NCI-H1092 treated with DMSO at 0.1 percent for 48 hours (cell line): ENCODE data around the gene TARP.
"Not testable (repeated sequence)": the region's sequence is repeated elsewhere in the genome, so short reads cannot be mapped to it uniquely, and the experiment has no call there.

ENCODE experiments used
- DNase-seq: peaks from one replicate; lab custom pipeline; 2025; lab: John Stamatoyannopoulos, UW

Gene TARP

DNA sequence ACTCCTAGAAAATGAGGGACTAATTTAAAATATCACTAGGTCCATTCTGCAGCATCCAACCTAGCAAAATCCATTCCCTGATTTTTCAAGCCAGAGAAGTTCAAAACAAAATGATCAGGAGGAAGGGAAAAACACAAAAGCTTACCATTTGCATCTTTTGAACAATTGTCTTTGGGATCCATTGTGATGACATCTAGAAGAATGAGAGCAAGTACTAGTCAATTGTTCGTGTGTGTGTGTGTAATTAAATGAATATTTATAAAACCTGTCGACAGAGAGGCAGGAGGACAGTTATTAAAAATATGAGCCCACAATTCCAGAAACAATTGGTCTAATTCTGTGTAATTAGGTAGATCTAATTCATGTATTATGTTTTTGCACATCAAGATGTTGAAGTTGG is 11.4 kb downstream of the TARP start:
- not testable (repeated sequence) for DNase-seq

DNA sequence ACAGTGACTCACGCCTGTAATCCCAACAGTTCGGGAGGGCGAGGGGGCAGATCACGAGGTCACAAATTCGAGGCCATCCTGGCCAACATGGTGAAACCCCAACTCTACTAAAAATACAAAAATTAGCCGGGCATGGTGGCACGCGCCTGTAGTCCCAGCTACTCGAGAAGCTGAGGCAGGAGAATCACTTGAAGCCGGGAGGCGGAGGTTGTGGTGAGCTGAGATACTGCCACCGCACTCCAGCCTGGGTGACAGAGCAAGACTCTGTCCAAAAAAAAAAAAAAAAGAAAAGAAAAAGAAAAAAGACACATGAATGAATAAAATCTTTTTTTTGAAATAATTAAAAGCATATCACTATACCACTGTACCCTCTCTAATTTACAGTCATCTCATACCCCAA is 11.8 kb downstream of the TARP start:
- DNase-seq, result not testable (repeated sequence)

DNA sequence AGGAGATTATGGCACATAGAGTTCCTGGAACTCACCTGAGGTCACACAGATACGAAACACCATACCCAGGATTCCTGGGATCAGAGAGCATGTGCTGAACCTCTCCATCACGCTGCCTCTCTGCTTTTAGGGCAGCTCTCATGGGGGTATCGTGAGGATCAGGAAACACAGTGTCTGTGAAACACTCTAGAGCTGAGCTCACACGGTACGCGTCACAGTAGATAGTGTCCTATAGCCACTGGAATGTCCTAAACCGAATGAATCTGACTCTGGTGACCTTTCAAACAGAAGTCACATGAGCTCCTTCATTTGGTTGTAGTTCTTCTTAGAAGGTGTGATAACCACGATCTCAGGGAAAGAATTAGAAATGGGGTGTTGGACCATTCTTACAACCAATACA is 14.3 kb downstream of the TARP start:
- DNase-seq, result not testable (repeated sequence)

DNA sequence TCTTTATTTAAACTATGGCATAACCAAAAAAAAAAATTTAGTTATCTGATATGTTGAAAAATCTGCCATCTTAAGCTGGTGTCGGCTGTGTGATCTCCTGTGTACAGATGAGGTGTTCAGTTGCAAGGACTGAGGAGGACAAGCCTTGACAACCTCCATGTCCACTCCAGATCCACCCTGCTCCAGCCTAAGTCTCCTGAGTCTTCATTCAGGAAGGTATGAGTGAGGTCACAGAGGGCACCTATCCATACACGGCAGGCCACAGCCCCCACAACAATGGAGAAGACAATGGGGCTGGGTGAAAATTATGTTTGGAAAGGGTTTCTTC is 16.1 kb downstream of the TARP start:
- DNase-seq, result no peak

DNA sequence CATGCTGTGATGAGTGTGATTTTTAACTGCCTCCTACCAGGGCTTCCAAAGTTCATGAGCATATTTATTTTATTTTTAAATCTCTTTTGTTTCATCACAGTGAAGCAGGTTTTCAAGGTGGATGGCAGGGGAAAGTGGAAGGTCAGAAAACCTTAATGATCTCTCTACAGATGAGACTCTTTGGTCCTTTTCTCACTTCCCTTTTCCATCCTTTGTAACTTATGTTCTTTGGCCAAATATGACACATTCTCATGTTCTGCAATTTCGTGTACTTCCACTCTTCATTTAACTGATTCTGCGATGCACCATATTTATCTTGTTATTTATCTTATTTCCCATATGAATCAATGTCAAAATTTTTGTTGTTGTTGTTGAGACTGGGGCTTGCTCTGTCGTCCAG is 23.6 kb downstream of the TARP start:
- DNase-seq, result not testable (repeated sequence)

DNA sequence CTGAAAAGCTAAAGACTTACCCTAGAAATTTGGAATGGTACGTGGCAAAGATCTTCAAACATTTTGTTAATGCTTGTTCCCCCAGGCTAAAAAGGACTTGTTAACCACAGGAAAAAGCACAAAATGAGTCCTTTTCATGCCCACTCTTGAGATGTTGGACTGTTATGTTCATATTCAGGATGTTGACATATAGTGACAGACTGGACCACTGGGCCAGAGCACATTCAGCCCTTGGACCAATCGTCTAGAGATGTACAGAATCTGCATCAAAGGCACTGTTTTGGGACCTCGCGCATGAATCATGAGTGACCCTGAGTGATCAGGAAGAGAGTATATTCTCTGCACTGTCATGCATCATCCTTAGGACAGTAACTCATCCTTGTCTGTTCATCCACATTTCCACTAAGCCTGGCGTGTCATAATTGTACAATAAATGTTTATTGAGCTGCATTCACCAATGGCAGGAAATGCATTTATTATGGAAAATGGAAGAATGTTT is 25.3 kb downstream of the TARP start:
- no peak for DNase-seq

DNA sequence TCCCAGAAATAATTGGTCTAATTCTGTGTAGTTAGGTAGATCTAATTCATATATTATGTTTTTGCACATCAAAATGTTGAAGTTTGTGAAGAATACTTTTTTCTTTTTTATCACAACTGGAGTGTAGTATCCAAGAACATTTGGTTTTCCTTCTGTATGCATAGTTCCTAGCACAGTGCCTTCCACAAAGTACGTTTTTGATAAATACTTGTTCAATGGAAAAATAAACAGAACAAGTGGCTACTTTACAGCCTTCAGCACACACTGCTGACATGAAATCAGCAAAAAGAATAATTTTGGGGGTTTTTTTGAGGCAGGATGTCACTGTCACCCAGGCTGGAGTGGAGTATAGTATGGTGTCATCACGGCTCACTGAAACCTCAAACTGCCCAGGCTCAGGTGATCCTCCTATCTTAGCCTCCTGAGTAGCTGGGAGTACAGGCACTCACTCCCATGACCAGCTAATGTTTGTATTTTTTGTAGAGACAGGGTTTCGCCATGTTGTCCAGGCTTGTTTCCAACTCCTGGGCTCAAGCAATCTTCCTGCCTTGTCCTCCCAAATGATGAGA is 27.9 kb downstream of the TARP start:
- no peak for DNase-seq

DNA sequence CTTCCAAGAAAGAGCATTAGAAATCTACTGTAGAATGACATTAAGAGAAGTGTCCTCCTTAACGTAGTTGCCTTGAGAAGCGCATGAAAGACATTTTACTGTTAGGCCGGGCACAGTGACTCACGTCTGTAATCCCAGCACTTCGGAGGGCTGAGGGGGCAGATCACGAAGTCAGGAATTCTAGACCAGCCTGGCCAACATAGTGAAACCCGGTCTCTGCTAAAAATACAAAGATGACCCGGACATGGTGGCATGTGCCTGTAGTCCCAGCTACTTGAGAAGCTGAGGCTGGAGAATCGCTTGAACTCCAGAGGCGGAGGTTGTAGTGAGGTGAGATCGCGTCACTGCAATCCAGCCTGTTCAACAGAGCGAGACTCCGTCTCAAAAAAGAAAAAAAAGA is 28.9 kb downstream of the TARP start:
- no peak for DNase-seq

DNA sequence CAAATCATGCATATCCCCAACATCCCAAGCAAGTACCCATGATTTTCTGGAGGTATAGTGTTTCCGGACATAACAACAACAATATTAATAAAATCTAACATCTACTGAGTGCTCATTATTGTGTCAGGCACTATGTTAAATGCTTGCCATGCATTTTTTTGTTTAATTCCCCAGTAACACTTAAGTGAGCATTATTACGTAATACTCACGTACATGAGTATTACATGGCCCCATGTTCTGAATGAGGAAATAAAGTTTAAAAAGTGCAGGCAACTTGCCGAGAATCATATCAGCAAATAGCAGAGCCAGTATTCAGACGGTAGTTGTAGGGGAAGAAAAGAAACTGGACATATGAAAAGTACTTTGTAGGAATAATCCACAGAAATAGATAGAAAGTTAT is 30.1 kb downstream of the TARP start:
- DNase-seq, result not testable (repeated sequence)

DNA sequence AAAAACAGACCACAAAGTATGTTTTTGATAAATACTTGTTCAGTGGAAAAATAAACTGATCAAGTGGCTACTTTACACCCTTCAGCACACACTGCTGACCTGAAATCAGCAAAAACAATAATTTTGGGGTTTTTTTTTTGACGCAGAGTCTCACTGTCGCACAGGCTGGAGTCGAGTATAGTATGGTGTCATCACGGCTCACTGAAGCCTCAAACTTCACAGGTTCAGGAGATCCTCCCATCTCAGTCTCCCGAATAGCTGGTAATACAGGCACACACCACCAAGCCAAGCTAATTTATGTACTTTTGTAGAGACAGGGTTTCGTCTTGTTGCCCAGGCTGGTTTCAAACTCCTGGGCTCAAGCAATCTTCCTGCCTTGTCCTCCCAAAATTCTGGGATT is 30.6 kb downstream of the TARP start:
- DNase-seq, result no peak

DNA sequence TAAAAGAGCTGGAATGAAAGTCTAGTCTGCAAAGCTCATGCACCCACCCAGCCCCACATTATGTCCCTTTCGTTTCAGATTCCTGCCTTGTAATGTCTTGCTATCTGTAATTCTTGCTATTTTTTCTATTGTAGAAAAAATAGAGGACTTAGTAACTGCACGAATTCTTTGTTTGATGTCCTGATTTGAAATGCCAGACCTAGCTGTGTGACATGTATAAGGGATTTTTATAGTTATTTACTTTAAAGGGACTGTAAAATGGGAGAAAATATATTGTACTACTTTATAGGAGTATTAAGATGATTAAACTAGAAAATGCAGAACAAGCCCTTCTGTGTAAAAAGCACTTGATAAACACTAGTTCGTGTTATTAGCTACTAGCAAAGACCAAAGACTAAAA is 32.4 kb downstream of the TARP start:
- DNase-seq, result no peak

DNA sequence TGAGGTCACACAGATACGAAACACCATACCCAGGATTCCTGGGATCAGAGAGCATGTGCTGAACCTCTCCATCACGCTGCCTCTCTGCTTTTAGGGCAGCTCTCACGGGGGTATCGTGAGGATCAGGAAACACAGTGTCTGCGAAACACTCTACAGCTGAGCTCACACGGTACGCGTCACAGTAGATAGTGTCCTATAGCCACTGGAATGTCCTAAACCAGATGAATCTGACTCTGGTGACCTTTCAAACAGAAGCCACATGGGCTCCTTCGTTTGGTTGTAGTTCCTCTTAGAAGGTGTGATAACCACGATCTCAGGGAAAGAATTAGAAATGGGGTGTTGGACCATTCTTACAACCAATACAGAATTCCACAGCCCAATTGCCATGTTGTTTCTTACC is 34.3 kb downstream of the TARP start:
- DNase-seq, result not testable (repeated sequence)

DNA sequence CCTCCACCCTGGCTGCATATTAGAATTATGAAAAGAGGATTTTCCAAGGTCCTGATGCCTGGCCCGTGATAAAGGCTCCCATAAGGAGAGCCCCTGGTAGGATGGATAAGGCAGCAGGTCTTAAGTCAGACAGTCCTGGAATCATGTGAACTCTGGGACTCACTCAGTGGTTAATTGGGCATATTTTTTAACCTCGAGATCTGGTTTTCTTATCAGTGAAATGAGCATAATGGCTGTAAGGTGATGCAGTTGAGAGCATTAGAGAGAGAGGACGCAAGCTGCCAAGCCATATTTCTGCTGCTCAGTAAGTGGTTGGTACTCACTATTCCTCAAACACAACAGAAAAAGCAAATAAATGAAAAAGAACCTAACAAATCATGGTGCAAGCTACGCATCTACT is 37.8 kb downstream of the TARP start:
- DNase-seq, result no peak

DNA sequence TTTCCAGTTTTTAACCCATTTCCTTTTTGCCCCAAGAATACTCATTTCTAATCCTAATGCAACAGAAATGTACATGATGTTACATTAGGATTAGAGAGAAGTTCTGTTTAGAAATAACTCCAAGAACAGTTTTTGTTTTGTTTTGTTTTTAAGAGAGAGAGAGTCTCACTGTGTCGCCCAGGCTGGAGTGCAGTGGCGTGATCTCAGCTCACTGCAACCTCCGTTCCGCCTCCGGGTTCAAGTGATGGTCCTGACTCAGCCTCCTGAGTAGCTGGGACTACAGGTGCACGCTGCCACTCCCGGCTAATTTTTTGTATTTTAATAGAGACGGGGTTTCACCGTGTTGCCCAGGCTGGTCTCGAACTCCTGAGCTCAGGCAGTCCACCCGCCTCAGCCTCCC is 38.7 kb downstream of the TARP start:
- DNase-seq, result not testable (repeated sequence)

DNA sequence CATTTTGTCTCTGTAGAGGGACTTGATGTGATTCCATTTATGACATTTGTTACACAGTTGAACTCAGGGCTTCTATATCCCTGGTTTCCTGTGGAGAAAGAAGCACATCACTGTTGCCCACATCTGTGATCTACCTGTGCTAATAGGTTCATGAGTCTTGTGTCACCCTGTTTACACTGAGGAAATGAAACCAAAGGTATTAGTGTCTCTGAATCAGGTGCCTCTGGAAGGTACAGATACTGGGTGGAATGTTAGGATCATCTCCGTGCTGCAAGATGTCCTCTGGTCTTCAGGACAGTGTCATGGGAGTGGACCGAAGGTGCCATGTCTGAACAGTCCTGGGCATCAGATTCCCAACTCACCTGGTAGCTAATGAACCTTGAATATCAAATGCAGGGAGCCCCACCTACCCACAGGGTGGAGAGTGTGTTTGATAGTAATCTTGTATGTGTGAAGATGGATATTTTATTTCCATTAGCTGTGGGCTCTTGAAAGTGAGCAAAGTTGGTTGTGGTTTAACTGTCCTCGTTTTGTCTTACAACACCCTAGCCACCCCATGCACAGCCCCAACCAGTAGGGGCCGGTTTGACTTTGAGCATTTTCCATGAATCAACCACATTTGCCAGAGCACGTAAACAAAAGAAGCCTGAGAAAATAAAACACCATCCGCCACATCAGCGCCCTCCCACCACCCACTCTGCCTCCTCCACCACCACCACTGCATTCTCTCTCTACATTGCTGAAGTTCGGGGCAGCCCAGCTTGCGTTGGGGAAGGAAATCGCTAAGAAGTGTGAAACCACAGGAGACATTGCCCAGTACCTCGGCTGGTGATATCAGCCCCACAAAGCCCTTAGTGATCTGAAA is 40.7 kb downstream of the TARP start:
- DNase-seq, result no peak

DNA sequence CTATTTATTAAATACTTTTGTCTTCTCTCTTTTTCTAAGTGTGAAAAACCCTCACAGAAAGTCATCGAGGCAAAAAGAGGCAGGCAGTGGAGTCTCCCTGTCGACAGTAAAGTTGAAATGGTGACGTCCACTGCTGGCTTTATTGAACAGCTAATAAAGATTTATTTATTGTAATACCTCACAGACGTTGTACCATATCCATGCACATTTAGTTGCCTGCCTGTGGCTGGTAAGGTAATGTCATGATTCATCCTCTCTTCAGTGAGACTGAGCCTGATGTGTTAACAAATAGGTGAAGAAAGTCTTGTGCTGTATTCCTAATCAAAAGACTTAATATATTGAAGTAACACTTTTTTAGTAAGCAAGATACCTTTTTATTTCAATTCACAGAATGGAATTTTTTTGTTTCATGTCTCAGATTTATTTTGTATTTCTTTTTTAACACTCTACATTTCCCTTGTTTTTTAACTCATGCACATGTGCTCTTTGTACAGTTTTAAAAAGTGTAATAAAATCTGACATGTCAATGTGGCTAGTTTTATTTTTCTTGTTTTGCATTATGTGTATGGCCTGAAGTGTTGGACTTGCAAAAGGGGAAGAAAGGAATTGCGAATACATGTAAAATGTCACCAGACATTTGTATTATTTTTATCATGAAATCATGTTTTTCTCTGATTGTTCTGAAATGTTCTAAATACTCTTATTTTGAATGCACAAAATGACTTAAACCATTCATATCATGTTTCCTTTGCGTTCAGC is 43.4 kb downstream of the TARP start:
- DNase-seq, result no peak

DNA sequence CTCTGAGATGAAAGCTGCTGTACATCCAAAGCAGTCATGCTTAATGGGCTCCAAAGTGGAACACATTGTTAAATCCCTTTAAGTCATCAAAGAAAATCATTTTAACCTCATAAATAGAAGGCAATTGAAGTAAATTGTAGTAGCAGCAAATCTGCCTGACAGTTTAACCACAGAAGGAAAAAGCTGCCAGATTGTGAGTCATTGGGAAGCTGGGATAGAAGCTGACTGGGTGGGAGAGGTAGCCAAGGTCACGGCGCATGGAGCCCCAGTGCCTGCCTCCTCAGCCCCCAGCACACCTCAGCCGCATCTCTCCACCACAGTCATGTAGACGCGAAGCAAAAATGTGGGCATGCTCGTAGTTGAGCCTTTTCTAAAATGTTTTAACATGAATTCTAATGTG is 44.0 kb downstream of the TARP start:
- DNase-seq, result no peak

DNA sequence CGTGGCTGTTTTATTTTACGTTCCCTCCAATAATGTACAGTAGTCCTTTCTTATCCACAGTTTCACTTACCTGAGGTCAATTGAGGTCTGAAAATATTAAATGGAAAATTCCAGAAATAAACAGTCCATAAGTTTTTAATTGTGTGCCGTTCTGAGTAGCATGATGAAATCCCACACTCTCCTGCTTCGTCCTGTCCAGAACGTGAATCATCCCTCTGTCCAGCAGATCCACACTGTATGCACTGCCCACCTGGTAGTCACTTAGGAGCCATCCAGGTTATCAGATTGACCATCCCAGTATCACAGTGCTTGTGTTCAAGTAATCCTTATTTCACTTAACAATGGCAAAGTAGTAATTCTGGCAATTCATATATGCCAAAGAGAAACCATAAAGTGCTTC is 49.0 kb downstream of the TARP start:
- DNase-seq, result no peak

DNA sequence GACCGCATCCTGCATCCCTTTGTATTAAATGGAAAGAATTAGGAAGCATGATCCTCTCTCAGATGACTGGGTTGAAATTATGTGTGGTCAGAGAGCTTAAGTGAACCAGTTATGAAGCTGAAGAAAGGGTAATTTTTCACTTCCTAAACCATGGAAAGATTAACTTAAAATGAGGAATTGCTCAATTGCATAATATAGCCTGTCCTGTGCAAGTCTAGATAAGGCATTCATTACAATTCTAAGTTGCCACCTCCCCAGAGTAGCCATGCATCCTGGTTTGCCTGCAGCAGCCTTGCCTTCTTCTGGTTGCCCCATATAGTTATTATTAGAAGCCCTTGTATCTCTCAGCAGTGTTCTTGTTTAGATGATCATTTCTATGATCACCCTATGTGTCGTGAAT is 50.1 kb downstream of the TARP start:
- no peak for DNase-seq

DNA sequence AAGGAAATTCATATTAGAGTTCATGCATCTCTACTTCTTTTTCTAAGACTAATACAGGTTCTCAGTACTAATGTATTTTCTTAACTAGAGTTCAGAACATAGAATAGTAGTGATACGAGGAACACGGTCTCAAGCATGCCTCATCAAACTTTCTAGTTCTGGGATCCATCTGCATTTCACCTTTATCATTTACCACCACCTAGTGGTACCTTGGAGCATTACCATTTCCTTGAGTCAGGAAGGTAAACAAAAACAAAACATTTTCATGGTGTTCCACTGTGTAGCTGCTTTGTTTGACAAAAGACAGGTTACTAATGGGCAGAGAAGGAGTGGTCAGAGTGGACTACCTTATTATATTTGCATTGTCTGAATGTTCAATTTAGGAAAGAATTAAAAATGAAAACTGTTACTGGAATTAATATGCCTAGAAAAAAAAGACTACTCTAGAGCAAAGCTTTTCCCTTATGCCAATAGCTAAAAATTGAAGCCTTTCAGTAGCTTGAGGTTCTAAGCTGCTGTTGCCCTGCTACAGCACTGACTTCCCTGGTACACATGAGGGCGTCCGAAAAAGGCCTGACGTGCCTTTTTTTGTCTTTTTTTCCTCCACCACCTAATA is 50.8 kb downstream of the TARP start:
- peak; percentile 66 for DNase-seq

DNA sequence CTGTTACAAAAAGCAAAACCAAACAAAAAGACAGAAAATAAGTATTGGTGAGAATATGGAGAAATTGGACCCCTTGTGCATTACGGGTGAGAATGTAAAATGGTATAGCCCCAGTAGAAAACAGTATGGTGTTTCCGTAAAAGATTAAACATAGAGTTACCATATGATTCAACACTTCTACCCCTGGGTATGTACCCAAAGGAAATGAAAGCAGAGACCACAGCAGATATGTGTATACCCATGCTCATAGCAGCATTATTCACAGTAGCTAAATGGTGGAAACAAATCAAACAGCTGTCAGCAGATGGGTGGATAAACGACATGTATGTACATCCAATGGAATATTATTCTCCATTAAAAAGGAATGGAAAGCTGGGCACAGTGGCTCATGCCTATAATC is 53.0 kb downstream of the TARP start:
- DNase-seq, result no peak

DNA sequence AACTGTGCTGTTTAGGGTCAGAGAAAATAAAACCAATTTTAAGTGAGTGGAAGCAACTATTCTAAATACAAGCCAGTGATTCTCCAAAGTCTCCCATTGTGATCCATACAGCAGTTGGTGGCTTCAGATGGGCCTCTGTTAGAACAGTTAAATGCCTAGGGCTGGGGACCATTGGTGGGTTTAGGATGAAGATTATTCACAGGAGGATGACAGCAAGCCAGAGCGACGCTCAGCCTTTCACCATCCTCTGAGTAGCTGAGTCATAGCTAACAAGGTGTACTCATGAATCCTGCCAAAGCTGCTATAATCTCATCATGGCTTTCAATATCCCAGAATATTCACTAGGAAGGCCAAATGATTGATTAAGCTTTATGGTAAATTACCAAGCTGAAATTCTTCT is 55.8 kb downstream of the TARP start:
- no peak for DNase-seq
